ENCODE measurements around the gene ABRAXAS1. TPM values are rescaled to one million over a fixed set of nuclear protein-coding genes. Genes with fewer than 3 reads are reported as not detected.

The ABRAXAS1 gene
- total RNA-seq, 4 donors from 2014 or later, result 4.8 to 12.4 (median 7.0) TPM

DNA sequence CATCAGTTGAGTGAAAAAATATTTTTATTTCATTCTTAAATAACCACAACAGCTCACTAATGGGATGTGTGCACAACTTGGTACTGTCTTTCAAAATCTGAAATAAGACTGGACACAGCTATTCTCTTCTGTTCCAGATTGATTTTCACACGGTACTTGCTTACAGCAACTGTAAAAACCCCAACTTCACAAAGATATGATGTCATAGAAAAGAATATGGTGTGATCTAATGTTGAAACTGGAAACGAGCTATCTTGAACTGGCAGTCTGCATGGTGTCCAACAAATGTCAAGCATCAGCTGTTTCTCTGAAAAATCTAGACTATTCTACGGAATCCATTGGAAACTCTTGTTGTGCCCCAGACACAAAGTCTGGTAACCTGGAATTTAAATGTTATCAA, 44.0 kb downstream of the ABRAXAS1 start:
- no peaks in the 10 kb centered on the region for H3K9me3 ChIP-seq
- DNase-seq (no peak), ATAC-seq (no peak)
- peaks cover 11 to 59% of the 10 kb centered on the region in 2 donors for H3K36me3 ChIP-seq
- intact Hi-C loops (cut with DNase I; ENCODE audit: low total_unique reads) (no loop called here), in situ Hi-C loops (cut with MboI; ENCODE audit: low sequenced_read_pairs in 4 of 4) (loop anchor here in 1 of 4 donors (25.0 kb wide), 1 partner anchor 579 kb away; no protein-coding TSS in a partner anchor)
- H3K27me3 ChIP-seq, result no peaks in the 10 kb centered on the region
- TF ChIP-seq POLR2A (IDR thresholded peaks at IDR 0.05), result no peak
- TF ChIP-seq, protein P1, sequence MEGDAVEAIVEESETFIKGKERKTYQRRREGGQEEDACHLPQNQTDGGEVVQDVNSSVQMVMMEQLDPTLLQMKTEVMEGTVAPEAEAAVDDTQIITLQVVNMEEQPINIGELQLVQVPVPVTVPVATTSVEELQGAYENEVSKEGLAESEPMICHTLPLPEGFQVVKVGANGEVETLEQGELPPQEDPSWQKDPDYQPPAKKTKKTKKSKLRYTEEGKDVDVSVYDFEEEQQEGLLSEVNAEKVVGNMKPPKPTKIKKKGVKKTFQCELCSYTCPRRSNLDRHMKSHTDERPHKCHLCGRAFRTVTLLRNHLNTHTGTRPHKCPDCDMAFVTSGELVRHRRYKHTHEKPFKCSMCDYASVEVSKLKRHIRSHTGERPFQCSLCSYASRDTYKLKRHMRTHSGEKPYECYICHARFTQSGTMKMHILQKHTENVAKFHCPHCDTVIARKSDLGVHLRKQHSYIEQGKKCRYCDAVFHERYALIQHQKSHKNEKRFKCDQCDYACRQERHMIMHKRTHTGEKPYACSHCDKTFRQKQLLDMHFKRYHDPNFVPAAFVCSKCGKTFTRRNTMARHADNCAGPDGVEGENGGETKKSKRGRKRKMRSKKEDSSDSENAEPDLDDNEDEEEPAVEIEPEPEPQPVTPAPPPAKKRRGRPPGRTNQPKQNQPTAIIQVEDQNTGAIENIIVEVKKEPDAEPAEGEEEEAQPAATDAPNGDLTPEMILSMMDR (IDR thresholded peaks at IDR 0.05 in 4 of 5, conservative IDR thresholded peaks at IDR 0.05 in 1 of 5), result no peak
- no peak overlapping the region for H3K4me3 ChIP-seq
- H3K4me1 ChIP-seq, result no peaks in the 10 kb centered on the region
- H3K27ac ChIP-seq, result no peak overlapping the region

DNA sequence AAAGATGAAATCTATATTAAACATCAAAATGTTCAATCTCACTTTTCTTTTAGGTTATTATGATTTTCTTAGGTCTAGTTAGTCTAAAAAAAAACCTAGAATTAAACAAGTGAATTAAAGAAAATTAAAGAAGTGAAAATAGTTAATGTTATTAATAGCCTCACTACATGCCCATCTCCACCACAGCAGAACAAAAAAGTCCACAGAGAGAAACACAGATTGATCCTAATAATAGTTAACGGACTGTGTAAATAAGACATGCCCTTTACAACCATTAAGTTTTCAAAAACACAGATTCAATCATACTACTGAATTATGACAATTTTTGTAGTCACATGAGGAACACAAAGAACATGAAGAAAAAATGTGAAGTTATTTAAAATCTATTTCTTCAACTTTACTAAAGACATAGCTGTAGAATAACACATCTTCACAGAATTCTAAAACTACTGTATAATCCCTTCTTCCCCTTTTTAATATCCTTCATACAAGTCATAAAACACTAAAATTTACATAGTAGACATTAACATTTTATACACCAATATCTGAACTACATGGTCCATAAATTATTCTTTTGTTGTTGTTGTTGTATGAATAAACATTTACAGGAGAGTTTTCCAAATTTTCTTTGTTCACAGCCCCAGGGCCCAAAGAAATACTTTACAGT, 44.6 kb downstream of the ABRAXAS1 start:
- TF ChIP-seq, protein P1 (IDR thresholded peaks at IDR 0.05 in 4 of 5, conservative IDR thresholded peaks at IDR 0.05 in 1 of 5), result no peak
- TF ChIP-seq POLR2A (IDR thresholded peaks at IDR 0.05), result no peak

DNA sequence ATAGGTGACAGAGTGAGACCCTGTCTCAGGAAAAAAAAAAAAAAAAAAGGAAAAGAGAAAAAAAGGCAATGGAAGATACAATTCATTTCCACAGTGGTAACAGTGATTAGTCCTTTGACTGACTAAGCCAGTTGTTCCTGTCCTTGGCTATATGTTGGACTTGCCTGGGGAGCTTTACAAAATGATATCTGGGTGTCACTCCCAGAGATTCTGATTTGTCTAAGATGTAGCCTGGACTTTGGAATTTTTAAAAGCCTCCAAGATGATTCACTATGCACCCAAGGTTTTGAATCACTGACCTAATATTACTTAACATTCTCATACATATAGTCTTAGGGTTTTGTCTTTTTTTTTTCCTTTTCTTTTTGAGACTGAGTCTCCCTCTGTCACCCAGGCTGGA, 46.2 kb downstream of the ABRAXAS1 start:
- Histone ChIP-seq H3K4me3 (no peak overlapping the region), H3K4me1 (no peaks in the 10 kb centered on the region), H3K36me3 (peaks cover 11 to 46% of the 10 kb centered on the region in 2 donors), H3K27ac (no peak overlapping the region), H3K27me3 (no peaks in the 10 kb centered on the region), H3K9me3 (no peaks in the 10 kb centered on the region)
- in situ Hi-C loops (cut with MboI; ENCODE audit: low sequenced_read_pairs in 4 of 4), result loop anchor here in 1 of 4 donors (25.0 kb wide), 1 partner anchor 576 kb away; no protein-coding TSS in a partner anchor
- no peak for DNase-seq
- ATAC-seq, result no peak
- intact Hi-C loops (cut with DNase I; ENCODE audit: low total_unique reads), result no loop called here
- TF ChIP-seq POLR2A (IDR thresholded peaks at IDR 0.05), result no peak
- TF ChIP-seq, protein P1 (IDR thresholded peaks at IDR 0.05 in 4 of 5, conservative IDR thresholded peaks at IDR 0.05 in 1 of 5), result no peak

More for the DNA sequence above, 44.6 kb downstream of the ABRAXAS1 start:
- H3K27me3 ChIP-seq, result no peaks in the 10 kb centered on the region
- intact Hi-C loops (cut with DNase I; ENCODE audit: low total_unique reads), result no loop called here
- no peak overlapping the region for H3K27ac ChIP-seq
- H3K36me3 ChIP-seq, result peaks cover 11 to 53% of the 10 kb centered on the region in 2 donors
- no peak overlapping the region for H3K4me3 ChIP-seq
- in situ Hi-C loops (cut with MboI; ENCODE audit: low sequenced_read_pairs in 4 of 4), result loop anchor here in 1 of 4 donors (25.0 kb wide), 1 partner anchor 578 kb away; no protein-coding TSS in a partner anchor
- ATAC-seq, result no peak
- no peaks in the 10 kb centered on the region for H3K9me3 ChIP-seq
- no peak for DNase-seq
- H3K4me1 ChIP-seq, result no peaks in the 10 kb centered on the region

DNA sequence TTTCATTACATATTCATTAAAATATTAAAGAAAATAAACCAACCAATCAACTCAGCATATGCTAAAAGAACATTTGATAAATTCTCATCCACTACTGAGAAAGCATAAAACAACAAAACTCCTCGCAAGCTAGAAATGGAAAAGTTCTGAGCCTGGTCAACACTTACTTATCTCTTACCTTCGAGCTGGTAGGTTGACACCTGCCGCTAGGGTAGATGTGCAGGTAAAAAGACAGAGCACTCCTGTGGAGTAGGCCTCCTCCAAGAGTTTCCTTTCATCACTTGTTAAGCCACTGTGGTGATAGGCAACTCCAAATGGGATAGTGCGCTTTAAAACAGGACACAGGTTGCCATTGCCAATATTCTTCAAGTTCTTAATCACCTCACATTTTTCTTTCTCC, 48.2 kb downstream of the ABRAXAS1 start:
- DNase-seq (no peak), ATAC-seq (no peak)
- Histone ChIP-seq H3K27ac (no peak overlapping the region), H3K9me3 (no peaks in the 10 kb centered on the region), H3K27me3 (no peaks in the 10 kb centered on the region), H3K4me1 (no peaks in the 10 kb centered on the region), H3K4me3 (no peak overlapping the region), H3K36me3 (peaks cover 5 to 31% of the 10 kb centered on the region in 2 donors)
- no peak for TF ChIP-seq POLR2A (IDR thresholded peaks at IDR 0.05)
- TF ChIP-seq, protein P1 (IDR thresholded peaks at IDR 0.05 in 4 of 5, conservative IDR thresholded peaks at IDR 0.05 in 1 of 5), result no peak
- in situ Hi-C loops (cut with MboI; ENCODE audit: low sequenced_read_pairs in 4 of 4) (loop anchor here in 1 of 4 donors (25.0 kb wide), 1 partner anchor 574 kb away; no protein-coding TSS in a partner anchor), intact Hi-C loops (cut with DNase I; ENCODE audit: low total_unique reads) (no loop called here)
